Measurements from ENCODE around the gene PTPRU. TPM values are rescaled to one million over a fixed set of nuclear protein-coding genes. Genes with fewer than 3 reads are reported as not detected.

The PTPRU gene
- total RNA-seq, 1 donor from 2014 or later, result 37.3 TPM

DNA sequence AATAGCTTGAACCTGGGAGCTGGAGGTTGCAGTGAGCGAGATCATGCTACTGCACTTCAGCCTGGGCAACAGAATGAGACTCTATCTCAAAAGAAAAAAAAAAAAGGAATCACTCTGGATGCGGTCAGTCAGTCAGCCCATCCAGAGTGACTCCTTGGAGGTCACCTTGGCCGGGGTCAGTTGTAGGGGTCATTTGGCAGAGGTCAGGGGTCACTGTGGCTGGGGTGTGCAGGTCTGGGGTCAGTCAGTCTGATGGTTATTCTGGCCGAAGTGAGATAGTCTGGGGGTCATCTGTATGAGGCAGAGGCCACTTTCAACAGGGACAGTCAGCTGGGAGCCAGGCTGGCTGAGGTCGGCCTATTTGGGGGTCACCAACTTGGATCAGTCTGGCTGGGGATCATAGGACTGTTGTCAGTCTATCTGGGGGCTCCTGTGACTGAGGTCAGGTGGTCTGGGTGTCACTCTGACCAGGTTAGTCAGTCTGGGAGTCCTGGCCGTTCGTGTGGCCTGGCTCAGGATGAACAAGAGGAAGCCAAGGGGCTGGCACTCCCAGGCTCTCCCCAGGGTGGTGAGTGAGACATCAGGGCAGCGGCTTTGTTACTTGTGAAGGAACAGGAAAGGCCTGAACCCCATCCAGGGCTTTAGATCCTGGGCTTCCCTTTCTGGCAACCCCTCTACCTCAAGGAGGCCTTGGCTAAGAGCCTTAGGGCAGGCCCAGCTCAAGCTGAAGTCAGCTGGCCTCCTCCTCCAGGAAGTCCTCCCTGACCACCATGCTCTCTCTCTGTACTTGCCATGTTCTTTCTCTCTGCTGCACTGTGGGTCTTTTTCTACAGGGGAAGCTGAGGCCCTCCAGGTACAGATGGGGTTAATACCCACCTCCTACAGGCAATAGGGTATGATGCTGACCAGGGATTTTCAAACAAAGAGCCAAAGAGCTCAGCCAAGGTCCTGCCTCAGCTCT lies 15.1 kb downstream of the PTPRU start:
- TF ChIP-seq POLR2AphosphoS5 (IDR thresholded peaks at IDR 0.05; ENCODE audit: insufficient read depth in 1 of 2, low read depth in 1 of 2), result no peak
- TF ChIP-seq CTCF (IDR thresholded peaks at IDR 0.05), result no peak
- no peak for TF ChIP-seq POLR2A (IDR thresholded peaks at IDR 0.05)
- no peak for DNase-seq (ENCODE audit: extremely low spot score in 2 of 2)
- H3K9me3 ChIP-seq, result no peaks in the 10 kb centered on the region
- H3K4me3 ChIP-seq, result no peak overlapping the region
- no peak overlapping the region for H3K27ac ChIP-seq
- H3K27me3 ChIP-seq, result no peaks in the 10 kb centered on the region
- H3K36me3 ChIP-seq, result no peaks in the 10 kb centered on the region
- H3K4me1 ChIP-seq, result peaks cover 2% of the 10 kb centered on the region
- intact Hi-C loops (cut with DNase I), result loop anchor here (5.0 kb wide), 1 partner anchor 1231 kb away; no protein-coding TSS in a partner anchor

- intact Hi-C loops (cut with DNase I), result loop anchor here (5.0 kb wide), 1 partner anchor 1229 kb away; no protein-coding TSS in a partner anchor
- peaks cover 12% of the 10 kb centered on the region for H3K4me1 ChIP-seq
- no peaks in the 10 kb centered on the region for H3K36me3 ChIP-seq
- H3K4me3 ChIP-seq, result no peak overlapping the region
- H3K27ac ChIP-seq, result no peak overlapping the region
- no peaks in the 10 kb centered on the region for H3K9me3 ChIP-seq
- no peaks in the 10 kb centered on the region for H3K27me3 ChIP-seq
- TF ChIP-seq CTCF (IDR thresholded peaks at IDR 0.05), result no peak
- TF ChIP-seq POLR2AphosphoS5 (IDR thresholded peaks at IDR 0.05; ENCODE audit: insufficient read depth in 1 of 2, low read depth in 1 of 2), result no peak
- no peak for TF ChIP-seq POLR2A (IDR thresholded peaks at IDR 0.05)
- DNase-seq (ENCODE audit: extremely low spot score in 2 of 2), result no peak
Observed at GRCh38 chr1:29253180-29253579, 16.9 kb downstream of the PTPRU start.

GRCh38 chr1:29254346-29254745 lies 18.0 kb downstream of the PTPRU start:
- no peak overlapping the region for H3K27ac ChIP-seq
- no peaks in the 10 kb centered on the region for H3K27me3 ChIP-seq
- no peak for DNase-seq (ENCODE audit: extremely low spot score in 2 of 2)
- no peak overlapping the region for H3K4me3 ChIP-seq
- TF ChIP-seq POLR2A (IDR thresholded peaks at IDR 0.05), result no peak
- no peak for TF ChIP-seq CTCF (IDR thresholded peaks at IDR 0.05)
- no peak for TF ChIP-seq POLR2AphosphoS5 (IDR thresholded peaks at IDR 0.05; ENCODE audit: insufficient read depth in 1 of 2, low read depth in 1 of 2)
- no peaks in the 10 kb centered on the region for H3K9me3 ChIP-seq
- intact Hi-C loops (cut with DNase I), result loop anchor here (5.0 kb wide), 1 partner anchor 1228 kb away; no protein-coding TSS in a partner anchor
- no peaks in the 10 kb centered on the region for H3K36me3 ChIP-seq
- H3K4me1 ChIP-seq, result peaks cover 18% of the 10 kb centered on the region

GRCh38 chr1:29255134-29255666 lies 18.9 kb downstream of the PTPRU start:
- Histone ChIP-seq H3K4me1 (peaks cover 22% of the 10 kb centered on the region), H3K36me3 (no peaks in the 10 kb centered on the region), H3K9me3 (no peaks in the 10 kb centered on the region), H3K27ac (no peak overlapping the region), H3K4me3 (no peak overlapping the region), H3K27me3 (no peaks in the 10 kb centered on the region)
- no peak for TF ChIP-seq CTCF (IDR thresholded peaks at IDR 0.05)
- no peak for TF ChIP-seq POLR2AphosphoS5 (IDR thresholded peaks at IDR 0.05; ENCODE audit: insufficient read depth in 1 of 2, low read depth in 1 of 2)
- intact Hi-C loops (cut with DNase I), result no loop called here
- no peak for DNase-seq (ENCODE audit: extremely low spot score in 2 of 2)

DNA sequence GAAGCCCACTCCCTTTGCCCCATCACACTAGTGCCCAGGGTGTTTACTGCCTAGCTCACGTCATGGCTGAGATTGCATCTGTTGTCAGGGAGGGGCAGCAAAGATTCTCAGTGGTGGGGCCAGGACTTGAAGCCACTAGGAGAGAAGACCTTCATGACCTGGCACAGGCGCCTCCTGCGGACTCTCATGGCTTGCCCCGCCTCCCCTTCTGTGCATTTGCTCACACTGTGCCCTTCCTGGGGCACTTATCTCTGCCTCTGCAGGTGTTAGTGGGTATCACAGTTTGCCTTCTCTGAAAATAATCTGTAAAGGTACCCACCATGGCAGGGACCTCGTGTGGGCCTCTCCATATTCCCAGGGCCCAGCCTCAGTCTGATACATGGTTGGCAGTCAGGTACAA lies 20.1 kb downstream of the PTPRU start:
- H3K36me3 ChIP-seq, result no peaks in the 10 kb centered on the region
- no peak for DNase-seq (ENCODE audit: extremely low spot score in 2 of 2)
- TF ChIP-seq POLR2AphosphoS5 (IDR thresholded peaks at IDR 0.05; ENCODE audit: insufficient read depth in 1 of 2, low read depth in 1 of 2) (no peak), CTCF (IDR thresholded peaks at IDR 0.05) (no peak), POLR2A (IDR thresholded peaks at IDR 0.05) (no peak)
- intact Hi-C loops (cut with DNase I), result no loop called here
- peaks cover 22% of the 10 kb centered on the region for H3K4me1 ChIP-seq
- H3K27ac ChIP-seq, result no peak overlapping the region
- no peak overlapping the region for H3K4me3 ChIP-seq
- no peaks in the 10 kb centered on the region for H3K27me3 ChIP-seq
- no peaks in the 10 kb centered on the region for H3K9me3 ChIP-seq

All from vagina (tissue), 2 donors.